ENCODE measurements around the gene HNF1A.

HNF1A gene

DNA sequence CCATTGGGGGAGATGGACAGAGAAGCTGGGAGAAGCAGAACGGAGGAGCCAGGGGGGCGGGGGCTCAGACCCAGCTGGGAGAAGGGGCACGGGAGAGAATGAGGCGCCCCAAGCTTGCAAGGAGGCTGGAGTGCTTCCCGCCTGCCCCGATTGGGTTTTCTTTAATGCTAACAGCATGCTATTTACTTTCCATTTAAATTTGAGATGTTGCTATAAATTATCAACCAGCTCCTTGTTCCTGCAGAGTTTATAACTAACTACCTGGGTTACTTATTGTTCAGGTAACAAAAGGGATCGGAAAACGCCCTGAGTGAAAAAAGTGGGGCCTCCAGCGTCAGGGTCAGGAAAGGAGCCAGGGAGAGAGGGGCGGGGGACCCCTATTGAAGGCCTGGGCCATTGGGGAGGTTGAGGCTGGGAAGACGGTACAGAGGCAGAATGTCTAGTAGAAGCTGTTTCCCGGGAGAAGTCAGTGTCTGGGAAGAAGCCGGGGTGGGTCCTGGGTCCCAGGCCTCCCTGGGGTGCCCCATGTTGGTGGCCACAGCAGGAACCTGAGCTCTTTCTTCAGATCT, 2.5 kb downstream of the HNF1A start:
- Histone ChIP-seq H3K4me3 (ENCODE audit: low read length) (no peak overlapping the region), H3K9ac (ENCODE audit: low read depth, low read length) (no peak overlapping the region), H3K27ac (ENCODE audit: low read length) (no peak overlapping the region), H3K27me3 (ENCODE audit: insufficient read depth, low read length) (no peaks in the 10 kb centered on the region), H3K9me3 (ENCODE audit: insufficient read depth, low read depth, low read length) (no peaks in the 10 kb centered on the region), H3K4me1 (ENCODE audit: insufficient read depth, low read length) (peaks cover 3% of the 10 kb centered on the region; the same call in 1 of the 2 replicates), H3K36me3 (ENCODE audit: insufficient read depth, low read depth, low read length) (no peaks in the 10 kb centered on the region)

DNA sequence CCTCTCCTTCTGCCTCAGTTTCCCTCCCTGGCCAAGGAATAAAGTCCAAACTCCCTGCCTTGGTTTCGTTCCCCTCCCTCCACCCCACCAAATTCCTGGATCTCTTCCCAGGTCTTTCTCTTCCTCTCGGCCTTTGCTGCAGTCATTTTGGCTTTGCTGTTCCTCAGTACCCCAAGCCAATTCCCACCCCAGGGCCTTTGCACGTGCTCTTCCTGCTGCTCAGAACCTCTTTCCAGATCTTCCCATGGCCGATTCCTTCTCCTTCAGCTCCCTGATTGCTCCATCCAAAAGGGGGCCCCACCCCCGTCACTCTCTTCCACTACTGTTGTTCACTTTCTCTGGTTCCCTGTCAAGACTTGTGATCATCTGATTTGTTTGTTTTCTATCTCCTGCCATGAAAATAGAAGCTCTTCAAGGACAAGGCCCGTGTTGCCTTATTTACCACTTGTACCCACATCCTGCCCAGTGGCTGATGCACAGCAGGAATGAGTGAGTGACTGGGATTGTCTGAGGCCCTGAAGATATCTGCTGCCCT, 3.1 kb downstream of the HNF1A start:
- peaks cover 3% of the 10 kb centered on the region; the same call in 1 of the 2 replicates for H3K4me1 ChIP-seq (ENCODE audit: insufficient read depth, low read length)
- no peaks in the 10 kb centered on the region for H3K36me3 ChIP-seq (ENCODE audit: insufficient read depth, low read depth, low read length)
- no peaks in the 10 kb centered on the region for H3K9me3 ChIP-seq (ENCODE audit: insufficient read depth, low read depth, low read length)
- H3K27ac ChIP-seq (ENCODE audit: low read length), result no peak overlapping the region
- H3K27me3 ChIP-seq (ENCODE audit: insufficient read depth, low read length), result no peaks in the 10 kb centered on the region
- H3K9ac ChIP-seq (ENCODE audit: low read depth, low read length), result no peak overlapping the region; the same call in 1 of the 2 replicates
- no peak overlapping the region for H3K4me3 ChIP-seq (ENCODE audit: low read length)

DNA sequence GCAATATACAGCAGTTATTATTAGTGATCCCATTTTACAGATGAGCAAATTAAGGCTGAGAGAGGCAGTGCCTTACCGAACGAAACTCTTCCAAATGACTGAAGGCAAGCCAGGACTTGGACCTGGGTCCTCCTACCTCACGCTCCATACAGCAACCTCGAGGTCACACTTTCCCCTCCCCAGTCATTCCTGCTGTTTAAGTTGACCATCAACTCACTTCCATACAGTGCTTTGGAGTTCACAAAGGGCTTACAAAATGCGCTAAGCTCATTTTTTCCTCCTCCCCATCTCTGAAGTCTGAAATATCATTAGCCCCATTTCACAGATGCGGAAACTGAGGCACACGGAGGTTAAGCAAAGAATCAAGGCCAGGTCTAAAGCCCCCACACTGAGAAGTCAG, 4.3 kb downstream of the HNF1A start:
- H3K4me1 ChIP-seq (ENCODE audit: insufficient read depth, low read length), result peaks cover 3% of the 10 kb centered on the region; the same call in 1 of the 2 replicates

GRCh38 chr12:120983759-120984158, 5.4 kb downstream of the HNF1A start:
- H3K9ac ChIP-seq (ENCODE audit: low read depth, low read length), result no peak overlapping the region
- no peak overlapping the region for H3K4me3 ChIP-seq (ENCODE audit: low read length)
- H3K27me3 ChIP-seq (ENCODE audit: insufficient read depth, low read length), result no peaks in the 10 kb centered on the region
- no peak overlapping the region for H3K27ac ChIP-seq (ENCODE audit: low read length)
- H3K36me3 ChIP-seq (ENCODE audit: insufficient read depth, low read depth, low read length), result no peaks in the 10 kb centered on the region
- peaks cover 3% of the 10 kb centered on the region; the same call in 1 of the 2 replicates for H3K4me1 ChIP-seq (ENCODE audit: insufficient read depth, low read length)
- no peaks in the 10 kb centered on the region for H3K9me3 ChIP-seq (ENCODE audit: insufficient read depth, low read depth, low read length)

More for the DNA sequence above, 4.3 kb downstream of the HNF1A start:
- no peak overlapping the region for H3K27ac ChIP-seq (ENCODE audit: low read length)
- H3K9me3 ChIP-seq (ENCODE audit: insufficient read depth, low read depth, low read length), result no peaks in the 10 kb centered on the region
- no peaks in the 10 kb centered on the region for H3K27me3 ChIP-seq (ENCODE audit: insufficient read depth, low read length)
- no peaks in the 10 kb centered on the region for H3K36me3 ChIP-seq (ENCODE audit: insufficient read depth, low read depth, low read length)
- H3K9ac ChIP-seq (ENCODE audit: low read depth, low read length), result no peak overlapping the region
- H3K4me3 ChIP-seq (ENCODE audit: low read length), result no peak overlapping the region

GRCh38 chr12:120984351-120984898, 6.1 kb downstream of the HNF1A start:
- Histone ChIP-seq H3K9ac (ENCODE audit: low read depth, low read length) (no peak overlapping the region), H3K27ac (ENCODE audit: low read length) (no peak overlapping the region), H3K4me1 (ENCODE audit: insufficient read depth, low read length) (peaks cover 3% of the 10 kb centered on the region; the same call in 1 of the 2 replicates), H3K9me3 (ENCODE audit: insufficient read depth, low read depth, low read length) (no peaks in the 10 kb centered on the region), H3K4me3 (ENCODE audit: low read length) (no peak overlapping the region), H3K36me3 (ENCODE audit: insufficient read depth, low read depth, low read length) (no peaks in the 10 kb centered on the region), H3K27me3 (ENCODE audit: insufficient read depth, low read length) (no peaks in the 10 kb centered on the region)

- H3K36me3 ChIP-seq (ENCODE audit: insufficient read depth, low read depth, low read length), result no peaks in the 10 kb centered on the region
- no peak overlapping the region for H3K4me3 ChIP-seq (ENCODE audit: low read length)
- no peak overlapping the region for H3K27ac ChIP-seq (ENCODE audit: low read length)
- no peak overlapping the region for H3K9ac ChIP-seq (ENCODE audit: low read depth, low read length)
- H3K27me3 ChIP-seq (ENCODE audit: insufficient read depth, low read length), result no peaks in the 10 kb centered on the region
- H3K9me3 ChIP-seq (ENCODE audit: insufficient read depth, low read depth, low read length), result no peaks in the 10 kb centered on the region
- 0 out of 2 replicates have a peak, but pooled peaks cover 3% of the 10 kb centered on the region for H3K4me1 ChIP-seq (ENCODE audit: insufficient read depth, low read length)
These were observed 9.9 kb downstream of the HNF1A start for GRCh38 chr12:120988234-120988633.

- no peak overlapping the region for H3K4me3 ChIP-seq (ENCODE audit: low read length)
- H3K9ac ChIP-seq (ENCODE audit: low read depth, low read length), result no peak overlapping the region
- H3K27ac ChIP-seq (ENCODE audit: low read length), result no peak overlapping the region
- H3K36me3 ChIP-seq (ENCODE audit: insufficient read depth, low read depth, low read length), result no peaks in the 10 kb centered on the region
- H3K9me3 ChIP-seq (ENCODE audit: insufficient read depth, low read depth, low read length), result no peaks in the 10 kb centered on the region
- H3K27me3 ChIP-seq (ENCODE audit: insufficient read depth, low read length), result no peaks in the 10 kb centered on the region
- H3K4me1 ChIP-seq (ENCODE audit: insufficient read depth, low read length), result 0 out of 2 replicates have a peak, but pooled peaks cover 3% of the 10 kb centered on the region
These were observed 10.3 kb downstream of the HNF1A start for GRCh38 chr12:120988658-120989057.

DNA sequence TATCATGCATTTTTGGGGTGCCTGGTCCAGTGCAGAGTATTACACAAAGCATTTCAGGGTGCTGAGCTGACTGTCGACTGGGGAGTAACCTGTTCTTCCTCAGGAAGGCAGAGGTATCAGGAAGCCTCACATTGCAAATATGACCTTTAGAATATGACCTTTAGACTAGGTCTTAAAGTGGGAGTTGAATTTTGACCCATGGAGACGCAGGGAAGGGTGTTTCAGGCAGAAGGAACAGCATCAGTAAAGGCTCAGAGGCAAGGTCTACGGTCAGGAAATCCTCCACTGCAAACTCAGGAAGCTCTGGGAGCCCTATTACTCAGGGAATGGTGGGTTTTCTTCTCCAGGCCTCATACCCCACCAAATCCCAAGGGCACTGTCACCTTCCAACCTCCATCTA, 11.3 kb downstream of the HNF1A start:
- no peak overlapping the region for H3K27ac ChIP-seq (ENCODE audit: low read length)
- no peak overlapping the region for H3K9ac ChIP-seq (ENCODE audit: low read depth, low read length)
- no peak overlapping the region for H3K4me3 ChIP-seq (ENCODE audit: low read length)
- no peaks in the 10 kb centered on the region for H3K9me3 ChIP-seq (ENCODE audit: insufficient read depth, low read depth, low read length)
- H3K4me1 ChIP-seq (ENCODE audit: insufficient read depth, low read length), result no peaks in the 10 kb centered on the region
- H3K27me3 ChIP-seq (ENCODE audit: insufficient read depth, low read length), result no peaks in the 10 kb centered on the region
- no peaks in the 10 kb centered on the region for H3K36me3 ChIP-seq (ENCODE audit: insufficient read depth, low read depth, low read length)

- Histone ChIP-seq H3K36me3 (ENCODE audit: insufficient read depth, low read depth, low read length) (no peaks in the 10 kb centered on the region), H3K9ac (ENCODE audit: low read depth, low read length) (no peak overlapping the region), H3K27me3 (ENCODE audit: insufficient read depth, low read length) (no peaks in the 10 kb centered on the region), H3K4me3 (ENCODE audit: low read length) (no peak overlapping the region), H3K9me3 (ENCODE audit: insufficient read depth, low read depth, low read length) (no peaks in the 10 kb centered on the region), H3K4me1 (ENCODE audit: insufficient read depth, low read length) (no peaks in the 10 kb centered on the region), H3K27ac (ENCODE audit: low read length) (no peak overlapping the region)
These were observed 12.2 kb downstream of the HNF1A start for GRCh38 chr12:120990487-120991055.

- H3K27me3 ChIP-seq (ENCODE audit: insufficient read depth, low read length), result no peaks in the 10 kb centered on the region
- H3K9me3 ChIP-seq (ENCODE audit: insufficient read depth, low read depth, low read length), result no peaks in the 10 kb centered on the region
- H3K4me3 ChIP-seq (ENCODE audit: low read length), result no peak overlapping the region
- no peaks in the 10 kb centered on the region for H3K4me1 ChIP-seq (ENCODE audit: insufficient read depth, low read length)
- H3K27ac ChIP-seq (ENCODE audit: low read length), result no peak overlapping the region
- H3K36me3 ChIP-seq (ENCODE audit: insufficient read depth, low read depth, low read length), result no peaks in the 10 kb centered on the region
- no peak overlapping the region for H3K9ac ChIP-seq (ENCODE audit: low read depth, low read length)
These were observed 13.6 kb downstream of the HNF1A start for GRCh38 chr12:120991965-120992364.

DNA sequence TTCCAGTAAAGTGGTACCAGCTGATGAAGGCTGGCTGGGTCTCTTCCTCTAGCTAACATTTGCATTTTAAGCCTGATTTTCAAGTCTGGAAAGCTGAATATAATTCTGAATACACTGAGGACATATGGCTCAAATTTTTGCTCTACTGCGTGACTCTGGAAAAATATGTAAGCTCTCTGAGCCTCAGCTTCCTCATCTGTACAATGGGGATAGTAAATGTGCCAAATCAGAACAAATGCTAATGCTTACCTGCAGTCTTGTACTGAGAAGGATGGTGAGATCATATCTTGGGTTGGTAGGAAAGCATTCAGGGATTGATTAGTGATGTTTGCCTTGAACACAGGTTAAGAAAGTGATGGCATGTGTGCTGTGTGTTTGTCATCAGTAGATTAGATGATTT, 14.6 kb downstream of the HNF1A start:
- Histone ChIP-seq H3K36me3 (ENCODE audit: insufficient read depth, low read depth, low read length) (no peaks in the 10 kb centered on the region), H3K4me1 (ENCODE audit: insufficient read depth, low read length) (no peaks in the 10 kb centered on the region), H3K9ac (ENCODE audit: low read depth, low read length) (no peak overlapping the region), H3K9me3 (ENCODE audit: insufficient read depth, low read depth, low read length) (no peaks in the 10 kb centered on the region), H3K27me3 (ENCODE audit: insufficient read depth, low read length) (no peaks in the 10 kb centered on the region), H3K27ac (ENCODE audit: low read length) (no peak overlapping the region), H3K4me3 (ENCODE audit: low read length) (no peak overlapping the region)

GRCh38 chr12:120993496-120993895, 15.2 kb downstream of the HNF1A start:
- H3K36me3 ChIP-seq (ENCODE audit: insufficient read depth, low read depth, low read length), result no peaks in the 10 kb centered on the region
- no peaks in the 10 kb centered on the region for H3K27me3 ChIP-seq (ENCODE audit: insufficient read depth, low read length)
- no peaks in the 10 kb centered on the region for H3K9me3 ChIP-seq (ENCODE audit: insufficient read depth, low read depth, low read length)
- no peak overlapping the region for H3K4me3 ChIP-seq (ENCODE audit: low read length)
- no peaks in the 10 kb centered on the region for H3K4me1 ChIP-seq (ENCODE audit: insufficient read depth, low read length)
- no peak overlapping the region for H3K9ac ChIP-seq (ENCODE audit: low read depth, low read length)
- no peak overlapping the region for H3K27ac ChIP-seq (ENCODE audit: low read length)

All from iPS-20b (cell line).